Measurements from ENCODE around the gene PRR36.
"Not testable (repeated sequence)": the region's sequence is repeated elsewhere in the genome, so short reads cannot be mapped to it uniquely, and the experiment has no call there.

DNA sequence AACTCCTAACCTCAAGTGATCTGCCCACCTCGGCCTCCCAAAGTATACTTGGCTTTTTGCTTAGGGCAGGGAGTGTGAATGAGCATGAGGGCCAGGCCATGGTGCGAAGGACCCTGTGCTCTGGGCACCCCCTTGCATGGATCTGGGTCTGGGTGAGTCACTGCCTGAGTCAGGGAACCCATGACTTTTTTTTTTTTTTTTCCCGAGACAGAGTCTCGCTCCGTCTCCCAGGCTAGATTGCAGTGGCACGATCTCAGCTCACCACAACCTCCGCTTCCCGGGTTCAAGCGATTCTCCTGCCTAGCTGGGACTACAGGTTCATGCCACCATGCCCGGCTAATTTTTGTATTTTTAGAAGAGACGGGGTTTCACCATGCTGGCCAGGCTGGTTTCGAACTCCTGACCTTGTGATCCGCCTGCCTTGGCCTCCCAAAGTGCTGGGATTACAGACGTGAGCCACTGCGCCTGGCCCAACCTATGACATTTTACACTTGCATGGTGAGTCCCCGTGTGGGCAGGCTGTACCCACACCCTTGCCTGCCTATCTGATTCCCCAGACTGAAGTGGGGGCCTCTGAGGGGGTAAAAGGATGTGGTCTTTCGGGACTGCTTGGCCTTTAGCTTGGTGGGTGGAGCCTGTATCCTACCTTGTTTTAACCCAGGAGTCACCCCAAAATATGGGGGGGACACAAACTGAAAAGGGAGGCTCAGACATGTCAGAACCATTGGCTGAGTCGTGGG, 19.3 kb upstream of the PRR36 start:
- TF ChIP-seq, protein P1, sequence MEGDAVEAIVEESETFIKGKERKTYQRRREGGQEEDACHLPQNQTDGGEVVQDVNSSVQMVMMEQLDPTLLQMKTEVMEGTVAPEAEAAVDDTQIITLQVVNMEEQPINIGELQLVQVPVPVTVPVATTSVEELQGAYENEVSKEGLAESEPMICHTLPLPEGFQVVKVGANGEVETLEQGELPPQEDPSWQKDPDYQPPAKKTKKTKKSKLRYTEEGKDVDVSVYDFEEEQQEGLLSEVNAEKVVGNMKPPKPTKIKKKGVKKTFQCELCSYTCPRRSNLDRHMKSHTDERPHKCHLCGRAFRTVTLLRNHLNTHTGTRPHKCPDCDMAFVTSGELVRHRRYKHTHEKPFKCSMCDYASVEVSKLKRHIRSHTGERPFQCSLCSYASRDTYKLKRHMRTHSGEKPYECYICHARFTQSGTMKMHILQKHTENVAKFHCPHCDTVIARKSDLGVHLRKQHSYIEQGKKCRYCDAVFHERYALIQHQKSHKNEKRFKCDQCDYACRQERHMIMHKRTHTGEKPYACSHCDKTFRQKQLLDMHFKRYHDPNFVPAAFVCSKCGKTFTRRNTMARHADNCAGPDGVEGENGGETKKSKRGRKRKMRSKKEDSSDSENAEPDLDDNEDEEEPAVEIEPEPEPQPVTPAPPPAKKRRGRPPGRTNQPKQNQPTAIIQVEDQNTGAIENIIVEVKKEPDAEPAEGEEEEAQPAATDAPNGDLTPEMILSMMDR (IDR thresholded peaks at IDR 0.05), result not testable (repeated sequence)
- not testable (repeated sequence) for TF ChIP-seq POLR2A, EP300, POLR2AphosphoS5 (IDR thresholded peaks at IDR 0.05)

All from sigmoid colon (tissue), 4 donors.